H9 (cell line): Measurements from ENCODE around the gene WDR37. TPM values are rescaled to one million over a fixed set of nuclear protein-coding genes. Genes with fewer than 3 reads are reported as not detected.
A peak's percentile ranks its signal among the peaks of the same experiment; 100 is the strongest.

Experiments
- DNase-seq: peaks from one replicate; pipeline ENCODE4 v3.0.0-alpha.2; 2017
- H2AFZ ChIP-seq: one replicate; pipeline ENCODE4 v1.6.1; 2013; ENCODE audit warnings: mild to moderate bottlenecking, low read length, control low read depth, moderate library complexity
- H2AK5ac ChIP-seq: 2 replicates; pipeline ENCODE4 v1.6.1; 2013; ENCODE audit warnings: low read length, control low read depth, mixed read lengths; ENCODE audit not compliant: insufficient read length
- H2BK120ac ChIP-seq: one replicate; pipeline ENCODE4 v1.6.1; 2013; ENCODE audit warnings: low read depth, mild to moderate bottlenecking, low read length, control low read depth, inconsistent platforms; ENCODE audit not compliant: poor library complexity, severe bottlenecking
- H2BK12ac ChIP-seq: 2 replicates; pipeline ENCODE4 v1.6.1; 2013; ENCODE audit warnings: low read length, control low read depth, mixed read lengths, low read depth; ENCODE audit not compliant: insufficient read length
- H2BK15ac ChIP-seq: 2 replicates; pipeline ENCODE4 v1.6.1; 2013; ENCODE audit warnings: low read depth, low read length, control low read depth
- H2BK20ac ChIP-seq: one replicate; pipeline ENCODE4 v1.6.1; 2013; ENCODE audit warnings: low read depth, mild to moderate bottlenecking, low read length, control low read depth, inconsistent platforms; ENCODE audit not compliant: poor library complexity, severe bottlenecking
- H2BK5ac ChIP-seq: 2 replicates; pipeline ENCODE4 v1.6.1; 2013; ENCODE audit warnings: low read length, control low read depth, mixed read lengths; ENCODE audit not compliant: insufficient read length
- H3K14ac ChIP-seq: 2 replicates; pipeline ENCODE4 v1.6.1; 2013; ENCODE audit warnings: low read length, control low read depth; ENCODE audit not compliant: insufficient read depth
- H3K18ac ChIP-seq: 2 replicates; pipeline ENCODE4 v1.6.1; 2013; ENCODE audit warnings: low read depth, mild to moderate bottlenecking, mixed read lengths, low read length, control low read depth; ENCODE audit not compliant: insufficient read length
- H3K23ac ChIP-seq: 2 replicates; pipeline ENCODE4 v1.6.1; 2013; ENCODE audit warnings: low read length, control low read depth, mixed read lengths, low read depth; ENCODE audit not compliant: insufficient read length
- H3K23me2 ChIP-seq: 2 replicates; pipeline ENCODE4 v1.6.1; 2013; ENCODE audit warnings: low read depth, mild to moderate bottlenecking, mixed read lengths, low read length, control low read depth; ENCODE audit not compliant: insufficient read length, poor library complexity, severe bottlenecking
- H3K27ac ChIP-seq: 2 replicates; pipeline ENCODE4 v1.5.1; 2013; ENCODE audit warnings: low read length, control low read depth, mixed read lengths, low read depth; ENCODE audit not compliant: insufficient read length
- H3K27me3 ChIP-seq: 2 replicates; pipeline ENCODE4 v1.6.1; 2013; ENCODE audit warnings: low read length, control low read depth, inconsistent platforms; ENCODE audit not compliant: insufficient read depth
- H3K4ac ChIP-seq: 2 replicates; pipeline ENCODE4 v1.6.1; 2013; ENCODE audit warnings: low read depth, mild to moderate bottlenecking, control low read depth, inconsistent platforms, low read length, moderate library complexity
- H3K4me1 ChIP-seq: 2 replicates; pipeline ENCODE4 v1.6.1; 2013; ENCODE audit warnings: low read length, control low read depth, inconsistent platforms; ENCODE audit not compliant: insufficient read depth
- H3K4me2 ChIP-seq: 2 replicates; pipeline ENCODE4 v1.6.1; 2013; ENCODE audit warnings: low read length, control low read depth, mixed read lengths; ENCODE audit not compliant: insufficient read length, insufficient read depth
- H3K56ac ChIP-seq: 2 replicates; pipeline ENCODE4 v1.6.1; 2013; ENCODE audit warnings: low read depth, mild to moderate bottlenecking, mixed read lengths, low read length, control low read depth; ENCODE audit not compliant: insufficient read length
- H3K79me1 ChIP-seq: 2 replicates; pipeline ENCODE4 v1.6.1; 2013; ENCODE audit warnings: low read depth, mild to moderate bottlenecking, moderate library complexity, low read length, control low read depth, inconsistent platforms; ENCODE audit not compliant: insufficient read depth, poor library complexity, severe bottlenecking
- H3K79me2 ChIP-seq: 2 replicates; pipeline ENCODE4 v1.6.1; 2013; ENCODE audit warnings: low read length, control low read depth, inconsistent platforms; ENCODE audit not compliant: insufficient read depth
- H3K9ac ChIP-seq: 2 replicates; pipeline ENCODE4 v1.6.1; 2013; ENCODE audit warnings: low read length, control low read depth, mixed read lengths; ENCODE audit not compliant: insufficient read length; ENCODE audit errors: extremely low read depth
- H3K9me3 ChIP-seq: one replicate; pipeline ENCODE4 v1.6.1; 2013; ENCODE audit warnings: low read depth, low read length, inconsistent platforms; ENCODE audit not compliant: control insufficient read depth
- H3T11ph ChIP-seq: one replicate; pipeline ENCODE4 v1.6.1; 2013; ENCODE audit warnings: mild to moderate bottlenecking, low read length, control low read depth, inconsistent platforms
- H4K20me1 ChIP-seq: one replicate; pipeline ENCODE4 v1.6.1; 2013; ENCODE audit not compliant: control insufficient read depth, insufficient read length, insufficient read depth
- H4K5ac ChIP-seq: 2 replicates; pipeline ENCODE4 v1.6.1; 2013; ENCODE audit warnings: low read depth, mild to moderate bottlenecking, mixed read lengths, low read length, control low read depth; ENCODE audit not compliant: insufficient read length
- H4K8ac ChIP-seq: replicated peaks from 2 replicates; pipeline ENCODE4 v1.6.1; 2013; ENCODE audit warnings: low read length, control low read depth, mixed read lengths, low read depth; ENCODE audit not compliant: insufficient read length
- H4K91ac ChIP-seq: 2 replicates; pipeline ENCODE4 v1.6.1; 2013; ENCODE audit warnings: low read depth, mild to moderate bottlenecking, moderate library complexity, mixed read lengths, low read length, control low read depth; ENCODE audit not compliant: insufficient read length
- H3K27ac Mint-ChIP-seq, 3 experiments: 2 replicates in 2 of 3; 3 replicates in 1 of 3; pipeline ENCODE4 v1.8.0; 2020 to 2021; ENCODE audit warnings: mixed read lengths in 3 of 3, mild to moderate bottlenecking in 1 of 3, moderate library complexity in 1 of 3
- H3K27me3 Mint-ChIP-seq: 2 replicates; pipeline ENCODE4 v1.8.0; 2021; ENCODE audit warnings: low read depth, mild to moderate bottlenecking, moderate library complexity, mixed read lengths
- H3K36me3 Mint-ChIP-seq, 3 experiments: 2 replicates in 2 of 3; 3 replicates in 1 of 3; pipeline ENCODE4 v1.8.0; 2020 to 2021; ENCODE audit warnings: low read depth in 3 of 3, mixed read lengths in 3 of 3; ENCODE audit not compliant: insufficient read depth in 1 of 3
- H3K4me1 Mint-ChIP-seq, 2 experiments: 2 replicates each; pipeline ENCODE4 v1.8.0; 2020; ENCODE audit warnings: mixed read lengths in 2 of 2
- H3K4me3 Mint-ChIP-seq, 2 experiments: 2 replicates in 1 of 2; 3 replicates in 1 of 2; pipeline ENCODE4 v1.8.0; 2020 to 2021; ENCODE audit warnings: mild to moderate bottlenecking in 2 of 2, mixed read lengths in 2 of 2, moderate library complexity in 1 of 2
- H3K9me3 Mint-ChIP-seq, 2 experiments: 2 replicates in 1 of 2; 3 replicates in 1 of 2; pipeline ENCODE4 v1.8.0; 2020; ENCODE audit warnings: mild to moderate bottlenecking in 2 of 2, mixed read lengths in 2 of 2, moderate library complexity in 1 of 2
- WGBS: extraction: QIAGEN DNeasy Blood & Tissue Kit; methylation state at CpG from one replicate; pipeline ENCODE4 v1.1.7; 2013; ENCODE audit warnings: missing lambda C conversion rate, low lambda C conversion rate, mixed read lengths; ENCODE audit not compliant: insufficient read length; ENCODE audit errors: extremely low coverage; 5-methylcytosine and 5-hydroxymethylcytosine counted together
- total RNA-seq: library from RNA; stranded (reverse); gene quantifications from 2 replicates; pipeline ENCODE4 v1.2.1, GENCODE V29; 2021
- TF ChIP-seq, protein P1 (sequence below): fragments of 200-600 bp; sonication (generic); conservative IDR thresholded peaks from 3 replicates; pipeline ENCODE4 v1.8.0; 2021; ENCODE audit warnings: antibody characterized with exemption, mild to moderate bottlenecking

The WDR37 gene
- total RNA-seq, 1 experiment from 2014 or later: 13.1 TPM

GRCh38 chr10:1024103-1024502 is 32.1 kb upstream of the WDR37 start:
- Histone ChIP-seq H3K4ac (no peak overlapping the region), H2BK120ac (no peak overlapping the region), H2AK5ac (no peak overlapping the region), H3K4me1 (no peaks in the 10 kb centered on the region), H3K23me2 (no peaks in the 10 kb centered on the region), H3K79me2 (no peaks in the 10 kb centered on the region; the same call in 1 of the 2 replicates), H4K5ac (no peak overlapping the region), H4K8ac (no peak overlapping the region), H3K27me3 (no peaks in the 10 kb centered on the region), H3K18ac (no peak overlapping the region), H2BK15ac (no peak overlapping the region), H3K4me2 (no peak overlapping the region), H3K9me3 (no peaks in the 10 kb centered on the region), H3K79me1 (no peaks in the 10 kb centered on the region), H2BK5ac (no peak overlapping the region), H3K23ac (no peak overlapping the region), H4K91ac (no peak overlapping the region), H3T11ph (no peak overlapping the region), H3K14ac (no peak overlapping the region), H3K56ac (no peak overlapping the region), H4K20me1 (no peaks in the 10 kb centered on the region), H2BK20ac (no peak overlapping the region), H2AFZ (no peak overlapping the region), H2BK12ac (no peak overlapping the region), H3K27ac (no peak overlapping the region), H3K9ac (no peak overlapping the region)
- whole genome bisulfite sequencing: no CpG with 5 or more reads among the region's 12 CpGs
- Mint-ChIP-seq H3K27ac (peak overlapping the region in 1 of 3 experiments; percentile 13; a peak in 1 of 7 replicates), H3K4me3 (no peak overlapping the region; a peak in 1 of 5 replicates), H3K9me3 (0 out of 5 replicates have a peak, but pooled peaks cover 0 to 2% of the 10 kb centered on the region in 2 experiments), H3K36me3 (peaks cover 9 to 22% (median 16%) of the 10 kb centered on the region in 3 experiments), H3K4me1 (peaks cover 4 to 9% of the 10 kb centered on the region in 2 experiments; a peak in 3 of 4 replicates), H3K27me3 (no peaks in the 10 kb centered on the region)
- TF ChIP-seq, protein P1, sequence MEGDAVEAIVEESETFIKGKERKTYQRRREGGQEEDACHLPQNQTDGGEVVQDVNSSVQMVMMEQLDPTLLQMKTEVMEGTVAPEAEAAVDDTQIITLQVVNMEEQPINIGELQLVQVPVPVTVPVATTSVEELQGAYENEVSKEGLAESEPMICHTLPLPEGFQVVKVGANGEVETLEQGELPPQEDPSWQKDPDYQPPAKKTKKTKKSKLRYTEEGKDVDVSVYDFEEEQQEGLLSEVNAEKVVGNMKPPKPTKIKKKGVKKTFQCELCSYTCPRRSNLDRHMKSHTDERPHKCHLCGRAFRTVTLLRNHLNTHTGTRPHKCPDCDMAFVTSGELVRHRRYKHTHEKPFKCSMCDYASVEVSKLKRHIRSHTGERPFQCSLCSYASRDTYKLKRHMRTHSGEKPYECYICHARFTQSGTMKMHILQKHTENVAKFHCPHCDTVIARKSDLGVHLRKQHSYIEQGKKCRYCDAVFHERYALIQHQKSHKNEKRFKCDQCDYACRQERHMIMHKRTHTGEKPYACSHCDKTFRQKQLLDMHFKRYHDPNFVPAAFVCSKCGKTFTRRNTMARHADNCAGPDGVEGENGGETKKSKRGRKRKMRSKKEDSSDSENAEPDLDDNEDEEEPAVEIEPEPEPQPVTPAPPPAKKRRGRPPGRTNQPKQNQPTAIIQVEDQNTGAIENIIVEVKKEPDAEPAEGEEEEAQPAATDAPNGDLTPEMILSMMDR: no peak
- no peak for DNase-seq
